ENCODE measurements around the gene IL18.
"Not testable (repeated sequence)": the region's sequence is repeated elsewhere in the genome, so short reads cannot be mapped to it uniquely, and the experiment has no call there.

Gene IL18

GRCh38 chr11:112121981-112122615 lies 41.8 kb downstream of the IL18 start:
- no peak for DNase-seq (ENCODE audit: low read depth in 2 of 2)

GRCh38 chr11:112118176-112118575 lies 45.7 kb downstream of the IL18 start:
- no peak for DNase-seq (ENCODE audit: low read depth in 2 of 2)

DNA sequence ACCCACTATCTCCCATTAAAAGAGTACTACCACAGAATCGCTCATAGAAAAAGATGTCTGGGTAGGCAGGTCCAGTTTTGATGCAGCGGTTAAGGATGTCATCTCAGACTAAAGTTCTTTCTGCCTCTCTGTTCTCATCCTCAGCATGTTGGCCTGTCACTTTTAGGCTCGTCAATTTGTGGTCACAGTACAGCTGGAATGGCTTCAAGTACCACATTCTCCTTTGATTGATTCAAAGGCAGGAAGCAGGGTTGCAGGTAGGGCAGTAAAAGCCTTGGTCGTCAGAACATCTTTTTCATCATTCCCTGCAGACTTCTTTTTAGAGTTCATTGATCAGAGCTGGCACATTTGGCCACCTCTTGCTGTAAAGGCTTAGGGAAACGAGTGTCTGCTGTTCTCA lies 48.5 kb downstream of the IL18 start:
- no peak for DNase-seq (ENCODE audit: low read depth in 2 of 2)

DNA sequence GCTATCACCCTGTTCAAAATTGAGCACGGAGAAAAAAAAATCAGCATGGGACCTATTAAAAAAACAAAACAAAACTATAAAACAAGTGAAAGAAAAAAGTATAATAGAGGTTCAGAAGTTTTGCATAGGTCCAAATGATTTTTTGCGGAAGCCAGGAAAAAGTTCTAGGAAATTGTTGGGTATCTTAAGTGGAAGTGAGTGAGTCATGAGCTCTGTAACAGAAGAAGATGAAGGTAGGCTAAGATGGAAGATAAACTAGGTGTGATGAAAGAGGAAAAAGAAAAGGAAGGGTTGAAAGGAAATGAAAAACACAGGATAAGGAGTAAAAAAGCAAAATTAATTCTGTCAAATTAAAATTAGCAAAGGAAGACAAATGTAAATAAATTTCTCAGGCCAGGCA lies 49.4 kb downstream of the IL18 start:
- no peak for DNase-seq (ENCODE audit: low read depth in 2 of 2)

DNA sequence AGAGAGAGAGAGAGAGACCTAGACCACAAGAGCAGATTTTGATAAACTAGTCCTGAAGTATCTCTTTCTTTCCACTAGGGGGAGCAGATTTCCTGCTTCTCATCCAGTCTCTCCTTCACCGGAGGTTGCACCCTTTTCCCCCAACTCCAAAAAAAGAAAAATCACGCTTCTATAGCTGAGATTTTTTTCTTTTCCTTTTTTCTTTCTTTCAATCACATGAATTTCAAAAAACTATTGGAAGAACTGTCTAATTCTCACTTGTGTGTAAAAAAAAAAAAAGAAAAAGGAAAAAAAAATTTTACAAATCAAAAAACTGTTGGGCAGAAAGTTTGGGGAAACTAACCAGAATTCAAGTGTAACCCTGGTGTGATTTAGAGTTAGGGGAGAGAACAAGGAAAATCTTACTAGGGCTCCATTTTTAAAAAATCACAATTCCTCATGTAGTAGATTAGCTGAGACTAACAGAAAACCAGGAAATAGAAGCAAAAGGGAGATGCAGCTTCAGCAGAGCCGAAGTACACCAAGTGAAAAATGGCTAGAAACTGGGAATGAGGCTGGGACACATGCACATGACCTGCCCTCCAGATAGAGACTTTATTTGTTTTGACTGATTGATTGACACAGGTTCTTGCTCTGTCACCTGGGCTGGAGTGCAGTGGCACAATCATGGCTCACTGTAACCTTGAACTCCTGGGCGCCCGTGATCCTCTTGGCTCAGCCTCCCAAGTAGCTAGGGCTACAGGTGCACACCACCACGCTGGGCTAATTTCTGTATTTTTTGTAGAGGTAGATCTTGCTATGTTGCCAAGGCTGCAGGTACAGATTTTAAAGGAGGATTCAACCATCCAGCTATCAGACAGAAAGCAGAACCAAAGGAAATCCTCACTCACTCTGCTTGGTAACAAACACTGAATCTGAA lies 50.1 kb downstream of the IL18 start:
- DNase-seq (ENCODE audit: low read depth in 2 of 2) = no peak

- DNase-seq (ENCODE audit: low read depth in 2 of 2) = no peak
Observed at GRCh38 chr11:112106070-112106469, 57.8 kb downstream of the IL18 start.

GRCh38 chr11:112103446-112103845 lies 60.4 kb downstream of the IL18 start:
- no peak for DNase-seq (ENCODE audit: low read depth in 2 of 2)

DNA sequence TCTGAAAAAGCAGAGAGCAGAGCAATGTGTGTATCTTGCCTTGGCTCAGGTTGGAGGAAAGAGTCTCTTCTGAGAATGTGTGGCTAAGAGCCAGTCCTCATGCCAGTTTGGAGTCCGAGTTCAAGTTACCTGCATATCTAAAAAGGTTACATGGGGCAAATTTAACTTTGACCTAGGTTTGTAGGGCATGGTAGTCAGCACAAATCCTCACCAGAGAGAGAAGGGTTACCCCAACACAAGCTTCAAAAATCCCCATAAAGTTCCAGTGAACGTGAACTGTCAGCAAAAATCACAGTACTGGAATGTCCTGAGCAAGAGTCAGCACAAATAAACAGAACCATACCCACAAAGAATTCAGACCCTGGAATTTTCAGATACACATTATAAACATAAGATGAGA lies 63.4 kb downstream of the IL18 start:
- no peak for DNase-seq (ENCODE audit: low read depth in 2 of 2)

DNA sequence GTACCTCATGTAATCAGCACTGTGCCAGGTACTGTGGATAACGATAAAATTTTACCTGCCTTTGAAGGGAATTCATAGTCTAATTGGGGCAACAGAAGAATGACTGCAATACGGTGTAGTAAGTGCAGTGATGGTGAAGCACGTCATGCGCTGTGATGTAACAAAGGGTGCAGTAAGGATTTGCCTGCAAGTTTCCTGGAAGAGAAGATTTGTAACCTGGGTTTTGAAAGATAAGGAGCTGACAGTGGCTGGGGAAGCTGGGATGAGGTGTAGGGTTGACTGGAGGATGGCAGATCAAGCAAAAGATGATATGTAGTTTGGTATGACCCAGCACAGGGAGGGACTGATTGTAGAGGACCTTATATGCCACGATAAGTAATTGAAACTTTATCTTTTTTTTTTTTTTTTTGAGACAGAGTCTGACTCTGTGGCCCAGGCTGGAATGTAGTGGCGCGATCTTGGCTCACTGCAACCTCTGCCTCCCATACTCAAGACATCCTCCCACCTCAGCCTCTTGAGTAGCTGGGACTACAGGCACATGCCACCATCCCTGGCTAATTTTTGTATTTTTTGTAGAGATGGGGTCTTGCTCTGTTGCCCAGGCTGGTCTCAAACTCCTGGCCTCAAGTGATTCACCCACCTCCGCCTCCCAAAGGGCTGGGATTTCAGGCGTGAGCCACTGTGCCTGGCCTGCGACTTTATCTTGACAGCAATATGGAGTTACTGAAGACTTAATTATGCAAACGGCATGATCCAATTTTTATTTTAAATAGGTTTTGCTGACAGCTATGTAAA lies 66.0 kb downstream of the IL18 start:
- no peak for DNase-seq (ENCODE audit: low read depth in 2 of 2)

DNA sequence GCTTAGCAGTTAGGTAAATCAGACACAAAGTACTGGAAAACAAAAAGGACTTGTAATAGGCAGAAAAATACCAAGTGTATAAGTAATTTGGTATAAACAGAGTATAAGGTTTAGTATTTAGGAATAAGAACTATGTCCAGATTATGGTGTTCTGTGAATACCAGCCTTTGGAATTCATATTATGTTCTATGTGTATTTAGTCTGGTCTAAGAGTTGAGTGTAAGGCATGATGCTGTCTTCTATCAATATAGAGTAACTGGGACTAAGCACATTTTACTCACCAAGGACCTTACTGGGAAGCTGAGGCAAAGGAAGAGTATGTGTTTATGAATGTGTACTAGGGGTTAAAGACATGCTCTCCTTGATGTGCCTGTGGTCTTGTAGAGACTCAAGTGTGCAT lies 67.7 kb downstream of the IL18 start:
- no peak for DNase-seq (ENCODE audit: low read depth in 2 of 2)

- not testable (repeated sequence) for DNase-seq (ENCODE audit: low read depth in 2 of 2)
Observed at GRCh38 chr11:112095302-112095701, 68.6 kb downstream of the IL18 start.

Data from stimulated activated CD4-positive, alpha-beta T cell treated with anti-CD3 and anti-CD28 coated beads, Interleukin-15, amount 100 ng/mL, for 48 hours (primary cell).